OCI-LY7 (cell line): ENCODE data around the gene LCN2. TPM values are rescaled to one million over a fixed set of nuclear protein-coding genes. Genes with fewer than 3 reads are reported as not detected.

Source experiments
- BruUV-seq: library from RNA; stranded (reverse); fragments of 400-500 nt; replicated peaks from 2 replicates; lab custom pipeline; 2021; lab: Mats Ljungman, UMichigan
- CTCF ChIA-PET: fragments of 300-600 bp; sonication (Branson Sonifier 250); formaldehyde crosslinking; loops from one replicate; lab custom pipeline; 2022; ENCODE audit warnings: antibody characterized with exemption; ENCODE audit not compliant: unreplicated experiment; lab: Charles Lee
- POLR2A ChIA-PET: fragments of 300-600 bp; sonication (Branson Sonifier 250); formaldehyde crosslinking; loops from one replicate; lab custom pipeline; 2022; ENCODE audit warnings: antibody characterized with exemption; lab: Charles Lee
- DNase-seq: peaks from one replicate; pipeline ENCODE4 v3.0.0-alpha.2; 2015; ENCODE audit warnings: low spot score
- H2AFZ ChIP-seq: fragments of 200-600 bp; sonication (generic), shearing (Covaris generic); 2 replicates; pipeline ENCODE4 v1.6.1; 2014; ENCODE audit warnings: mild to moderate bottlenecking, antibody characterized with exemption, low read length, moderate library complexity
- H3K27ac ChIP-seq: fragments of 200-600 bp; sonication (generic); 2 replicates; pipeline ENCODE4 v1.5.1; 2014; ENCODE audit warnings: mixed run types, low read depth, mild to moderate bottlenecking, moderate library complexity, low read length, inconsistent platforms; ENCODE audit not compliant: poor library complexity, severe bottlenecking
- H3K36me3 ChIP-seq: fragments of 200-600 bp; sonication (generic); 2 replicates; pipeline ENCODE4 v1.6.1; 2014; ENCODE audit warnings: mild to moderate bottlenecking, antibody characterized with exemption, low read length, moderate library complexity, mixed read lengths; ENCODE audit not compliant: insufficient read depth
- H3K4me1 ChIP-seq: fragments of 200-600 bp; sonication (generic); 2 replicates; pipeline ENCODE4 v1.5.1; 2014; ENCODE audit warnings: mild to moderate bottlenecking, low read length; ENCODE audit not compliant: insufficient read depth, poor library complexity, severe bottlenecking
- H3K4me2 ChIP-seq: fragments of 200-600 bp; sonication (generic); 2 replicates; pipeline ENCODE4 v1.6.1; 2014; ENCODE audit warnings: mild to moderate bottlenecking, low read length
- H3K4me3 ChIP-seq: fragments of 200-600 bp; sonication (generic); 2 replicates; pipeline ENCODE4 v1.5.1; 2014; ENCODE audit warnings: mild to moderate bottlenecking, low read depth, low read length; ENCODE audit not compliant: poor library complexity, severe bottlenecking
- H3K79me2 ChIP-seq: fragments of 200-600 bp; sonication (generic); 2 replicates; pipeline ENCODE4 v1.6.1; 2016; ENCODE audit warnings: low read depth, mild to moderate bottlenecking, low read length, moderate library complexity, mixed read lengths; ENCODE audit not compliant: insufficient read depth
- H3K9me2 ChIP-seq: fragments of 200-600 bp; sonication (generic); 2 replicates; pipeline ENCODE4 v1.6.1; 2016; ENCODE audit warnings: mild to moderate bottlenecking, low read length, mixed read lengths; ENCODE audit not compliant: insufficient read depth
- H3K9me3 ChIP-seq: fragments of 200-600 bp; sonication (generic); 2 replicates; pipeline ENCODE4 v1.6.1; 2014; ENCODE audit warnings: mild to moderate bottlenecking, mixed run types, low read length, mixed read lengths
- H4K20me1 ChIP-seq: fragments of 200-600 bp; sonication (generic); 2 replicates; pipeline ENCODE4 v1.6.1; 2014; ENCODE audit warnings: mild to moderate bottlenecking, antibody characterized with exemption, low read length, moderate library complexity, mixed read lengths; ENCODE audit not compliant: insufficient read depth
- CTCF ChIP-seq: fragments of 200-600 bp; sonication (generic); conservative IDR thresholded peaks from 2 replicates; pipeline ENCODE4 v1.5.1; 2014; ENCODE audit warnings: mild to moderate bottlenecking, antibody characterized with exemption, low read length, moderate library complexity, mixed read lengths
- EZH2phosphoT487 ChIP-seq: fragments of 200-600 bp; sonication (generic); IDR thresholded peaks from 2 replicates; pipeline ENCODE4 v1.6.1; 2018; ENCODE audit warnings: low read depth, borderline replicate concordance, mild to moderate bottlenecking, mixed run types, antibody characterized with exemption, low read length, moderate library complexity, mixed read lengths
- intact Hi-C: fragments of 100-400 bp; cut with micrococcal nuclease; formaldehyde crosslinking; loops from one replicate; pipeline ENCODE4 v1.10.0; 2022; ENCODE audit not compliant: unreplicated experiment
- total RNA-seq, 2 experiments: library from RNA; depleted of rRNA in 1 of 2; stranded (reverse); fragments of >200 nt in 1 of 2; shearing (Covaris generic) in 1 of 2; gene quantifications; 2 replicates each; pipeline ENCODE4 v1.2.3, GENCODE V29; 2014 to 2022

The LCN2 gene
- total RNA-seq, 2 experiments from 2014 or later = not detected

- no peaks in the 10 kb centered on the region for H3K9me3 ChIP-seq
- CTCF ChIA-PET = no interaction called here
- POLR2A ChIA-PET = interaction anchor here (0.5 to 0.6 kb wide), 2 partner anchors 43 to 170 kb away, joined by 3 read pairs; partner anchors contain the start of gene URM1
- H3K36me3 ChIP-seq = no peaks in the 10 kb centered on the region
- H3K79me2 ChIP-seq = no peaks in the 10 kb centered on the region
- no TSS peak for BruUV-seq
- H3K4me3 ChIP-seq = no peak overlapping the region
- no peak for DNase-seq
- no peak overlapping the region for H2AFZ ChIP-seq
- intact Hi-C loops = loop anchor here (5.0 kb wide), 1 partner anchor 141 kb away; the partner anchor contains the start of gene SLC27A4
- no peak overlapping the region for H3K27ac ChIP-seq
- H3K4me2 ChIP-seq = no peak overlapping the region
- TF ChIP-seq EZH2phosphoT487 = no peak
- no peak for TF ChIP-seq CTCF
- peaks cover 14% of the 10 kb centered on the region for H3K4me1 ChIP-seq
- no peaks in the 10 kb centered on the region for H4K20me1 ChIP-seq
- no peaks in the 10 kb centered on the region for H3K9me2 ChIP-seq
Observed at GRCh38 chr9:128201441-128202369, 52.5 kb downstream of the LCN2 start.

GRCh38 chr9:128202648-128203023, 53.4 kb downstream of the LCN2 start:
- peak overlapping the region; percentile 91 for H2AFZ ChIP-seq
- ChIA-PET CTCF (no interaction called here), POLR2A (interaction anchor here (0.5 kb wide), 1 partner anchor 169 kb away, joined by 3 read pairs; the partner anchor contains the start of gene URM1)
- H3K4me3 ChIP-seq = no peak overlapping the region
- no peak for TF ChIP-seq CTCF
- H3K27ac ChIP-seq = no peak overlapping the region
- H3K9me2 ChIP-seq = no peaks in the 10 kb centered on the region
- no peaks in the 10 kb centered on the region for H3K9me3 ChIP-seq
- intact Hi-C loops = loop anchor here (5.0 kb wide), 1 partner anchor 140 kb away; the partner anchor contains the start of gene SLC27A4
- no peak for DNase-seq
- H3K4me1 ChIP-seq = peaks cover 14% of the 10 kb centered on the region
- no TSS peak for BruUV-seq
- peak overlapping the region; percentile 50 for H3K4me2 ChIP-seq
- no peaks in the 10 kb centered on the region for H3K79me2 ChIP-seq
- H3K36me3 ChIP-seq = no peaks in the 10 kb centered on the region
- H4K20me1 ChIP-seq = no peaks in the 10 kb centered on the region

Other genes with a start within 250 kb of the LCN2 start
- gene ST6GALNAC6, start 249.8 kb upstream of the LCN2 start, total RNA-seq (2014; rRNA removed; shearing (Covaris generic)) = 38.8 and 43.7 TPM in 2 replicates
- 51.3 and 52.7 TPM in 2 replicates for gene ST6GALNAC6, start 249.8 kb upstream of the LCN2 start, total RNA-seq (2022)
- 112 and 180 TPM in 2 replicates for gene ST6GALNAC4, start 232.4 kb upstream of the LCN2 start, total RNA-seq (2014; rRNA removed; shearing (Covaris generic))
- 118 and 125 TPM in 2 replicates for gene ST6GALNAC4, start 232.4 kb upstream of the LCN2 start, total RNA-seq (2022)
- gene PIP5KL1, start 218.7 kb upstream of the LCN2 start, total RNA-seq (2014; rRNA removed; shearing (Covaris generic)) = 0.59 and 0.95 TPM in 2 replicates
- 4.4 and 4.6 TPM in 2 replicates for gene PIP5KL1, start 218.7 kb upstream of the LCN2 start, total RNA-seq (2022)
- gene DPM2, start 211.6 kb upstream of the LCN2 start, total RNA-seq (2014; rRNA removed; shearing (Covaris generic)) = 31.6 and 49.7 TPM in 2 replicates
- gene DPM2, start 211.6 kb upstream of the LCN2 start, total RNA-seq (2022) = 47.7 and 50.7 TPM in 2 replicates
- 25.8 and 34.7 TPM in 2 replicates for gene EEIG1, start 168.5 kb upstream of the LCN2 start, total RNA-seq (2014; rRNA removed; shearing (Covaris generic))
- gene EEIG1, start 168.5 kb upstream of the LCN2 start, total RNA-seq (2022) = 60.1 and 69.1 TPM in 2 replicates
- 8.6 TPM in 2 replicates for gene NAIF1, start 82.1 kb upstream of the LCN2 start, total RNA-seq (2014; rRNA removed; shearing (Covaris generic))
- gene NAIF1, start 82.1 kb upstream of the LCN2 start, total RNA-seq (2022) = 14.8 and 14.9 TPM in 2 replicates
- 21.4 and 23.7 TPM in 2 replicates for gene SLC25A25, start 81.2 kb upstream of the LCN2 start, total RNA-seq (2014; rRNA removed; shearing (Covaris generic))
- gene SLC25A25, start 81.2 kb upstream of the LCN2 start, total RNA-seq (2022) = 17.6 and 20.2 TPM in 2 replicates
- gene PTGES2, start 21.7 kb upstream of the LCN2 start, total RNA-seq (2014; rRNA removed; shearing (Covaris generic)) = 67.4 and 68.1 TPM in 2 replicates
- 59.2 and 76.3 TPM in 2 replicates for gene PTGES2, start 21.7 kb upstream of the LCN2 start, total RNA-seq (2022)
- gene BBLN, start 10.8 kb downstream of the LCN2 start, total RNA-seq (2014; rRNA removed; shearing (Covaris generic)) = 82.0 and 104 TPM in 2 replicates
- 66.9 and 67.5 TPM in 2 replicates for gene BBLN, start 10.8 kb downstream of the LCN2 start, total RNA-seq (2022)
- 45.4 and 47.7 TPM in 2 replicates for gene CIZ1, start 42.1 kb downstream of the LCN2 start, total RNA-seq (2014; rRNA removed; shearing (Covaris generic))
- gene CIZ1, start 42.1 kb downstream of the LCN2 start, total RNA-seq (2022) = 121 and 142 TPM in 2 replicates
- 0.08 and 0.35 TPM in 2 replicates for gene DNM1, start 53.9 kb downstream of the LCN2 start, total RNA-seq (2014; rRNA removed; shearing (Covaris generic))
- 0.98 and 1.8 TPM in 2 replicates for gene DNM1, start 53.9 kb downstream of the LCN2 start, total RNA-seq (2022)
- gene GOLGA2, start 126.6 kb downstream of the LCN2 start, total RNA-seq (2014; rRNA removed; shearing (Covaris generic)) = 28.2 and 44.0 TPM in 2 replicates
- 58.2 and 70.6 TPM in 2 replicates for gene GOLGA2, start 126.6 kb downstream of the LCN2 start, total RNA-seq (2022)
- gene SWI5, start 126.8 kb downstream of the LCN2 start, total RNA-seq (2014; rRNA removed; shearing (Covaris generic)) = 22.7 and 26.2 TPM in 2 replicates
- 16.8 and 18.2 TPM in 2 replicates for gene SWI5, start 126.8 kb downstream of the LCN2 start, total RNA-seq (2022)
- 29.7 and 31.3 TPM in 2 replicates for gene TRUB2, start 173.0 kb downstream of the LCN2 start, total RNA-seq (2014; rRNA removed; shearing (Covaris generic))
- 22.9 and 30.3 TPM in 2 replicates for gene TRUB2, start 173.0 kb downstream of the LCN2 start, total RNA-seq (2022)
- gene COQ4, start 173.4 kb downstream of the LCN2 start, total RNA-seq (2014; rRNA removed; shearing (Covaris generic)) = 42.4 and 53.4 TPM in 2 replicates
- 49.4 and 55.8 TPM in 2 replicates for gene COQ4, start 173.4 kb downstream of the LCN2 start, total RNA-seq (2022)
- 12.3 and 14.2 TPM in 2 replicates for gene SLC27A4, start 191.1 kb downstream of the LCN2 start, total RNA-seq (2014; rRNA removed; shearing (Covaris generic))
- gene SLC27A4, start 191.1 kb downstream of the LCN2 start, total RNA-seq (2022) = 13.0 and 16.0 TPM in 2 replicates
- 42.3 and 58.5 TPM in 2 replicates for gene URM1, start 221.9 kb downstream of the LCN2 start, total RNA-seq (2014; rRNA removed; shearing (Covaris generic))
- 51.8 and 60.8 TPM in 2 replicates for gene URM1, start 221.9 kb downstream of the LCN2 start, total RNA-seq (2022)